ENCODE measurements around the gene WNT16. TPM values are rescaled to one million over a fixed set of nuclear protein-coding genes. Genes with fewer than 3 reads are reported as not detected.

WNT16 gene, protein sequence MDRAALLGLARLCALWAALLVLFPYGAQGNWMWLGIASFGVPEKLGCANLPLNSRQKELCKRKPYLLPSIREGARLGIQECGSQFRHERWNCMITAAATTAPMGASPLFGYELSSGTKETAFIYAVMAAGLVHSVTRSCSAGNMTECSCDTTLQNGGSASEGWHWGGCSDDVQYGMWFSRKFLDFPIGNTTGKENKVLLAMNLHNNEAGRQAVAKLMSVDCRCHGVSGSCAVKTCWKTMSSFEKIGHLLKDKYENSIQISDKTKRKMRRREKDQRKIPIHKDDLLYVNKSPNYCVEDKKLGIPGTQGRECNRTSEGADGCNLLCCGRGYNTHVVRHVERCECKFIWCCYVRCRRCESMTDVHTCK
- not detected for total RNA-seq
- long read RNA-seq = 0 reads

DNA sequence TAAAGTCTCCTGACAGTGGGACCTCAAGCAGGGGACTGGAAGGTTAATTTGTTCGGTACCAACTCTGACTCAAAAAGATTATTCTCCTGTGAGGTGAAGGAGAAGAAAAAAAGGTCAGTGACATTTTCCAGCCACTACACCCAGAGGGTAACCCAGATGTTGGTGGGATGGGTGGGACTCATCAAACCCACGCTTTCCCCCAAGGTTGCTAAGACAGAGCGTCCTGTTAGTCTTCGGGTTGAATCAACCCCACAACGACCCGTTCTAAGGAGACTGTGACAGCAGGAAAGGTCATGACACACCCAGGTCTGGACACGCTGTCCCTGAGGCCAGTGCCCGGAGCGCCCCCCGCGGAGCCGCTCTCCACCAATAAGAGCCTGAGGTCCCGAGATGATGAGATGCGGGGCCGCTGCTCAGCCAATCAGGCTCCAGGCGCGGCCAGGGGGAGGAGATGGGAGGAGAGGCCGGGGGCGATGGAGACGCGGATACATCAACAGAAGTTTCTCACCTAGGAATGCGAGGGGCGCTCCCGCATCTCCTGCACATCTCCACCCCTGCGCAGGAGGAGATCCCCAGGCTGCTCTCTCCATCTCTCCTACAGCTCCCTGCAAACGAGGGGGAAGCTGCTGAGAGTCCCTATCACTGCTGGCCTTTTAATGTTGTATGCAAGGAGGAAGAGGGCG, at the start of gene WNT16:
Gene WNT16 (plus strand): TSS at position 493 of the 683 bp plus-strand sequence. CDS start 293 bp downstream, outside the sequence.
- peak; percentile 9 for ATAC-seq
- TF ChIP-seq, protein P1, sequence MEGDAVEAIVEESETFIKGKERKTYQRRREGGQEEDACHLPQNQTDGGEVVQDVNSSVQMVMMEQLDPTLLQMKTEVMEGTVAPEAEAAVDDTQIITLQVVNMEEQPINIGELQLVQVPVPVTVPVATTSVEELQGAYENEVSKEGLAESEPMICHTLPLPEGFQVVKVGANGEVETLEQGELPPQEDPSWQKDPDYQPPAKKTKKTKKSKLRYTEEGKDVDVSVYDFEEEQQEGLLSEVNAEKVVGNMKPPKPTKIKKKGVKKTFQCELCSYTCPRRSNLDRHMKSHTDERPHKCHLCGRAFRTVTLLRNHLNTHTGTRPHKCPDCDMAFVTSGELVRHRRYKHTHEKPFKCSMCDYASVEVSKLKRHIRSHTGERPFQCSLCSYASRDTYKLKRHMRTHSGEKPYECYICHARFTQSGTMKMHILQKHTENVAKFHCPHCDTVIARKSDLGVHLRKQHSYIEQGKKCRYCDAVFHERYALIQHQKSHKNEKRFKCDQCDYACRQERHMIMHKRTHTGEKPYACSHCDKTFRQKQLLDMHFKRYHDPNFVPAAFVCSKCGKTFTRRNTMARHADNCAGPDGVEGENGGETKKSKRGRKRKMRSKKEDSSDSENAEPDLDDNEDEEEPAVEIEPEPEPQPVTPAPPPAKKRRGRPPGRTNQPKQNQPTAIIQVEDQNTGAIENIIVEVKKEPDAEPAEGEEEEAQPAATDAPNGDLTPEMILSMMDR (IDR thresholded peaks at IDR 0.05) = no peak
- Histone ChIP-seq H3K27ac (no peak within 1 kb of the TSS), H3K9me3 (no peaks in the 10 kb centered on the region), H3K4me1 (peaks cover 13% of the 10 kb centered on the region), H3K27me3 (peaks cover 69% of the 10 kb centered on the region), H3K4me3 (peak within 1 kb of the TSS; percentile 30), H3K36me3 (no peaks in the 10 kb centered on the region)
- intact Hi-C loops (cut with DNase I) = no loop called here
- DNase-seq = no peak

DNA sequence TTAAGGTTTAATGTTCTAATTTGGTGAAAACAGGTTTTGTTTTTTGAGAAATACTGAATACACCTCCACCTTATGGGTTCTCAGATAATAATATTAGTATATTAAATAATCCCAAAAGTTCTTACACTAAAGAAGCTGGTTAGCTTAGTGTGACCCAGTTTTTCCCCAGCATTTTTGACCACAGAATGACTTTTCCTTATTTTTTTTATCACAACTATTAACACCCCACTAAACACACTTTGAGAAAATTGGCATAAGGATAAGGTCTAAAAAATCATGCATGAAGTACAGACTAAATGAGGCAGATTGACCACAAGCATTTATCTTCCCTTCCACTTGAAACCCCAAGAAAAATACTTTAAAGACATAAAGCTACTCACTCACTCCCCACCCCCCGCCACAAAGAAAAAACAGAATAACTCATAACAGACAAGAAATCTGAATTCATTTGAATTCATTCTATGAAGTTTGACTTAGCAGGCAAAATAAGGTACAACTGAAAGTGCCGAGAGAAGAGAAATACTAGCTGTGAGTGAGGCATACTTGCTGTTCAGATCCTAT, 49.7 kb upstream of the WNT16 start:
- no peaks in the 10 kb centered on the region for H3K27me3 ChIP-seq
- DNase-seq (no peak), ATAC-seq (no peak)
- no peaks in the 10 kb centered on the region for H3K9me3 ChIP-seq
- H3K36me3 ChIP-seq = no peaks in the 10 kb centered on the region
- TF ChIP-seq, protein P1 (IDR thresholded peaks at IDR 0.05) = no peak
- H3K27ac ChIP-seq = no peak overlapping the region
- intact Hi-C loops (cut with DNase I) = no loop called here
- no peak overlapping the region for H3K4me3 ChIP-seq
- no peaks in the 10 kb centered on the region for H3K4me1 ChIP-seq

DNA sequence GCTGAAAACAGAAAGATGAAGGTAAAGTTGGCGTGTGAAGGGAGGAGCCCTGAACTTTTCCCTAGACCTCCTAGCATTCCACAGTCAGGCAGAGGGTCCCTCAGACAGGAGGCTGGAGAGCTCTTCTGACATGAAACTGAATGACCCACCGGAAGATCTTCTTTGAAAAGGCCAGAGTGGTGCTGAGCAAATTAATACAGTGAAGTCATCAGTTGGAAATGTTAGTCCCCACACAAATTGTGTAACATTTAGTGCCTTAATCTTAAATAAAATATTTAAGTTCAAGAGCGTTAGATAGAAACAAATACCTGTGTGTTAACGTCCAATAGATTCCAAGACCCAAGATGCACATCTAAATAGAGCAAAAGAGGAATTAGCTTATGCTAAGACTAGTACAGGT, 49.0 kb upstream of the WNT16 start:
- no peaks in the 10 kb centered on the region for H3K4me1 ChIP-seq
- ATAC-seq (no peak), DNase-seq (no peak)
- no peak overlapping the region for H3K27ac ChIP-seq
- H3K36me3 ChIP-seq = no peaks in the 10 kb centered on the region
- H3K27me3 ChIP-seq = no peaks in the 10 kb centered on the region
- H3K9me3 ChIP-seq = no peaks in the 10 kb centered on the region
- TF ChIP-seq, protein P1 (IDR thresholded peaks at IDR 0.05) = no peak
- intact Hi-C loops (cut with DNase I) = no loop called here
- no peak overlapping the region for H3K4me3 ChIP-seq

DNA sequence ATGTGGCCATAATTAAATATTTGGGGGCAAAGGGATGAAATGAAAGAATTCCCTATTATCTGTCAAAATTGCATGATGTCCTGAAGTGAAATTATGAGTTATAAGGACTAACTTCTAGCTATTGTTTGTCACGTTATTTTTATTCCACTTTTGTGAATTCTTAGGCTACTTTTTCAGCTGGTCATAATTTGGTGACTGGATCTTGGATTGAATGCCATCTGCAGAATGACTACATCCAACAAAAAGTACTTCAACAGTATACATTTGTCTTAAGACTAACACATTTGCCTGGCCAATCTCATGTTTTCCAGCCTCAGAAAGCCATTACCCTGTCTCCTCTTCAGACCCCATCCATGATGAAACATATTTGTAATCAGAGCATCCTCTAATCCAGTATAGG, 48.1 kb upstream of the WNT16 start:
- H3K27me3 ChIP-seq = no peaks in the 10 kb centered on the region
- no peak overlapping the region for H3K27ac ChIP-seq
- no peak for ATAC-seq
- intact Hi-C loops (cut with DNase I) = no loop called here
- H3K4me1 ChIP-seq = no peaks in the 10 kb centered on the region
- no peak overlapping the region for H3K4me3 ChIP-seq
- TF ChIP-seq, protein P1 (IDR thresholded peaks at IDR 0.05) = no peak
- no peaks in the 10 kb centered on the region for H3K9me3 ChIP-seq
- no peak for DNase-seq
- H3K36me3 ChIP-seq = no peaks in the 10 kb centered on the region

DNA sequence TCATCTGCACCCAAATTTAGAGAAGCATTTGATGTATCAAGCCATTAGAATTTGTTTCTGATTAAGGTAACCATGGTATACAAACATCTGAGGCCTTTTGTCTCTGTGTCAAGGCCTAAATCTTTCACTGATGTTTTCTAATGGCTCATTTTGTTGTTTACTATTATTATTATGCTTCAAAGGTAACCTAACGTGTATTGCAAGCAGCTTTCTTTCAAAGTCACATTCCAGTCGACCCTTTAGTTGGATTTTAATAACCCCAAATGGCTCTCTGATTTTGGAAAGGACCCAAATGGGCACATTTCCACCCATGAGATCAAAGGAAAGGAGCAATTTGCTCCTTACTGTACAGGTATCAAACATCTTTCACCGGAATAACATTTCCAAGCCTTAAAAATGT, 46.7 kb upstream of the WNT16 start:
- H3K4me3 ChIP-seq = no peak overlapping the region
- no peak for ATAC-seq
- no peaks in the 10 kb centered on the region for H3K4me1 ChIP-seq
- intact Hi-C loops (cut with DNase I) = no loop called here
- DNase-seq = no peak
- H3K9me3 ChIP-seq = no peaks in the 10 kb centered on the region
- H3K27me3 ChIP-seq = no peaks in the 10 kb centered on the region
- H3K36me3 ChIP-seq = no peaks in the 10 kb centered on the region
- TF ChIP-seq, protein P1 (IDR thresholded peaks at IDR 0.05) = no peak
- H3K27ac ChIP-seq = no peak overlapping the region
